B cell (primary cell): ENCODE results near the gene UBAC2. TPM values are rescaled to one million over a fixed set of nuclear protein-coding genes. Genes with fewer than 3 reads are reported as not detected.

ENCODE experiments used
- ATAC-seq: fragments of 200-7000 bp; cut with Tn5 transposase; one replicate; pipeline ENCODE4 v1.10.0; 2021; ENCODE audit warnings: low read depth, mild to moderate bottlenecking, moderate number of reproducible peaks, moderate library complexity
- CTCF ChIA-PET: fragments of 350-600 bp; sonication (Branson Sonifier 250); formaldehyde crosslinking; loops from one replicate; lab custom pipeline; 2021; ENCODE audit warnings: antibody characterized with exemption, inconsistent platforms; lab: Charles Lee
- POLR2A ChIA-PET: fragments of 350-600 bp; sonication (Branson Sonifier 250); formaldehyde crosslinking; loops from one replicate; lab custom pipeline; 2021; ENCODE audit warnings: antibody characterized with exemption; lab: Charles Lee
- DNase-seq: peaks from one replicate; pipeline ENCODE4 v3.0.0; 2013
- H2AFZ ChIP-seq: 2 replicates; pipeline ENCODE4 v1.6.1; 2012; ENCODE audit warnings: mild to moderate bottlenecking, low read depth, low read length; ENCODE audit not compliant: insufficient read depth, poor library complexity, severe bottlenecking
- H3K27ac ChIP-seq, 2 donors: 1 replicate in 1 of 2; 2 replicates in 1 of 2; pipeline ENCODE4 v1.5.1; 2012 to 2013; ENCODE audit warnings: low read length in 2 of 2, mild to moderate bottlenecking in 2 of 2, moderate library complexity in 1 of 2
- H3K27me3 ChIP-seq, 4 experiments: fragments of 200-600 bp in 1 of 4; sonication (generic) in 1 of 4; replicated peaks in 1 of 4; 1 replicate in 2 of 4; 2 replicates in 2 of 4; pipeline versions ENCODE4 v1.6.1 to v1.7.0; 2013 to 2016; ENCODE audit warnings: low read length in 3 of 4, mild to moderate bottlenecking in 2 of 4, mixed read lengths in 1 of 4, moderate library complexity in 1 of 4; ENCODE audit not compliant: insufficient read depth in 4 of 4, control insufficient read depth in 3 of 4; ENCODE audit errors: control extremely low read depth in 1 of 4
- H3K36me3 ChIP-seq, 2 experiments: replicated peaks in 1 of 2; 1 replicate in 1 of 2; 2 replicates in 1 of 2; pipeline versions ENCODE4 v1.6.1 to v1.7.1; 2013; ENCODE audit warnings: low read length in 1 of 2; ENCODE audit not compliant: insufficient read depth in 2 of 2, control insufficient read depth in 1 of 2; ENCODE audit errors: control extremely low read depth in 1 of 2, extremely low read depth in 1 of 2
- H3K4me1 ChIP-seq, 2 donors: fragments of 200-600 bp in 1 of 2; sonication (generic) in 1 of 2; 1 replicate in 1 of 2; 2 replicates in 1 of 2; pipeline versions ENCODE4 v1.5.1 to v1.6.1; 2013 to 2017; ENCODE audit warnings: low read length in 2 of 2; ENCODE audit not compliant: control insufficient read depth in 2 of 2, insufficient read depth in 2 of 2
- H3K4me2 ChIP-seq: replicated peaks from 2 replicates; pipeline ENCODE3; 2012; ENCODE audit warnings: mild to moderate bottlenecking, low read depth, low read length; ENCODE audit not compliant: poor library complexity, severe bottlenecking
- H3K4me3 ChIP-seq, 5 experiments: fragments of 200-600 bp in 1 of 5; sonication (generic) in 1 of 5; 1 replicate in 3 of 5; 2 replicates in 2 of 5; pipeline versions ENCODE4 v1.5.1 to v1.7.0; 2011 to 2016; ENCODE audit warnings: low read length in 4 of 5, mild to moderate bottlenecking in 4 of 5, low read depth in 2 of 5, control low read depth in 1 of 5, moderate library complexity in 1 of 5; ENCODE audit not compliant: insufficient read depth in 1 of 5; ENCODE audit errors: control extremely low read depth in 1 of 5, extremely low read depth in 1 of 5
- H3K79me2 ChIP-seq: fragments of 200-600 bp; sonication (generic); one replicate; pipeline ENCODE4 v1.6.0; 2016; ENCODE audit warnings: low read length; ENCODE audit not compliant: control insufficient read depth, insufficient read depth
- H3K9ac ChIP-seq: fragments of 200-600 bp; sonication (generic); 2 replicates; pipeline ENCODE4 v1.6.1; 2017; ENCODE audit warnings: mild to moderate bottlenecking, low read length, moderate library complexity
- H3K9me3 ChIP-seq, 3 donors: one replicate each; pipeline versions ENCODE4 v1.6.1 to v1.7.1; 2013; ENCODE audit warnings: low read length in 2 of 3; ENCODE audit not compliant: control insufficient read depth in 2 of 3, insufficient read depth in 1 of 3; ENCODE audit errors: control extremely low read depth in 1 of 3
- H4K20me1 ChIP-seq: 2 replicates; pipeline ENCODE4 v1.6.0; 2012; ENCODE audit warnings: mild to moderate bottlenecking, low read length; ENCODE audit not compliant: insufficient read depth, control insufficient read depth, poor library complexity, severe bottlenecking
- H3K27ac Mint-ChIP-seq: one replicate; pipeline ENCODE4 v1.8.0; 2021; ENCODE audit warnings: mixed read lengths
- H3K27me3 Mint-ChIP-seq: one replicate; pipeline ENCODE4 v1.8.0; 2021; ENCODE audit warnings: mixed read lengths
- H3K4me1 Mint-ChIP-seq: one replicate; pipeline ENCODE4 v1.8.0; 2021; ENCODE audit warnings: mixed read lengths
- H3K4me3 Mint-ChIP-seq: one replicate; pipeline ENCODE4 v1.8.0; 2021; ENCODE audit warnings: mixed read lengths
- H3K9me3 Mint-ChIP-seq: one replicate; pipeline ENCODE4 v1.8.0; 2022; ENCODE audit warnings: mixed read lengths; ENCODE audit not compliant: insufficient read depth
- CTCF ChIP-seq: fragments of 200-600 bp; IDR thresholded peaks from one replicate; pipeline ENCODE4 v1.8.0; 2022; ENCODE audit warnings: antibody characterized with exemption, mild to moderate bottlenecking
- EZH2 ChIP-seq: IDR thresholded peaks from 2 replicates; pipeline ENCODE4 v1.6.1; 2012; ENCODE audit warnings: borderline replicate concordance, low read depth, mild to moderate bottlenecking, moderate library complexity, low read length; ENCODE audit not compliant: insufficient read depth, poor library complexity, severe bottlenecking
- WGBS: methylation state at CpG from one replicate; pipeline ENCODE4 v1.1.5; 2013; ENCODE audit warnings: missing lambda C conversion rate; ENCODE audit not compliant: insufficient coverage; 5-methylcytosine and 5-hydroxymethylcytosine counted together
- intact Hi-C: fragments of 100-400 bp; cut with micrococcal nuclease; formaldehyde crosslinking; loops from one replicate; pipeline ENCODE4 v1.10.0; 2022
- polyA plus RNA-seq: library from polyadenylated mRNA; depleted of rRNA; stranded (reverse); fragments of >200 nt; gene quantifications from 2 replicates; pipeline ENCODE4 v1.2.3, GENCODE V29; 2012
- total RNA-seq, 2 donors: library from RNA; stranded (reverse); fragments of 120-200 nt in 1 of 2; gene quantifications; 1 replicate in 1 of 2; 2 replicates in 1 of 2; pipeline versions ENCODE4 v1.2.3 to v1.2.4, GENCODE V29; 2013 to 2022

Gene UBAC2
- total and polyA plus RNA-seq, 2 donors (not counting 1 experiment from before 2014, with no cell fraction given), result 56.3 to 60.8 TPM

GRCh38 chr13:99386495-99386894 lies 185.8 kb downstream of the UBAC2 start:
- 100% methylated on average over 6 of the region's 10 CpGs for WGBS
- no peak overlapping the region for H3K4me3 Mint-ChIP-seq
- no peak overlapping the region for H3K4me3 ChIP-seq
- H2AFZ ChIP-seq, result no peak overlapping the region
- H3K27ac ChIP-seq, result peak overlapping the region; percentile 8 to 69
- DNase-seq (no peak), ATAC-seq (no peak)
- CTCF ChIA-PET, result interaction anchor here (0.6 to 19.7 kb wide), 31 partner anchors 11 to 242 kb away, joined by 3 to 477 read pairs (median 11); partner anchors contain the start of gene GPR183
- intact Hi-C loops, result loop anchor here (5.0 kb wide), 1 partner anchor 34 kb away; no protein-coding TSS in a partner anchor
- H3K27me3 ChIP-seq, result no peaks in the 10 kb centered on the region
- POLR2A ChIA-PET, result interaction anchor here (0.6 to 1.1 kb wide), 3 partner anchors 8 to 116 kb away, joined by 3 to 5 read pairs (median 3); no protein-coding TSS in a partner anchor
- H3K9ac ChIP-seq, result no peak overlapping the region
- H3K27ac Mint-ChIP-seq, result peak overlapping the region; percentile 91
- H3K79me2 ChIP-seq, result peaks cover 43% of the 10 kb centered on the region
- H3K27me3 Mint-ChIP-seq, result no peaks in the 10 kb centered on the region
- no peaks in the 10 kb centered on the region for H3K9me3 ChIP-seq
- no peaks in the 10 kb centered on the region for H3K9me3 Mint-ChIP-seq
- H3K36me3 ChIP-seq, result peaks cover 0 to 18% of the 10 kb centered on the region in 2 experiments
- H3K4me1 ChIP-seq, result peaks cover 42 to 51% of the 10 kb centered on the region in 2 donors
- peaks cover 52% of the 10 kb centered on the region for H3K4me1 Mint-ChIP-seq
- no peaks in the 10 kb centered on the region for H4K20me1 ChIP-seq
- H3K4me2 ChIP-seq, result no peak overlapping the region
- TF ChIP-seq CTCF, result no peak
- TF ChIP-seq EZH2, result no peak
